ENCODE results near the gene FUT8. TPM values are rescaled to one million over a fixed set of nuclear protein-coding genes. Genes with fewer than 3 reads are reported as not detected.

FUT8 gene
- polyA plus RNA-seq, 1 of the 3 experiments (the other 2 are of a cell fraction): 31.7 TPM

DNA sequence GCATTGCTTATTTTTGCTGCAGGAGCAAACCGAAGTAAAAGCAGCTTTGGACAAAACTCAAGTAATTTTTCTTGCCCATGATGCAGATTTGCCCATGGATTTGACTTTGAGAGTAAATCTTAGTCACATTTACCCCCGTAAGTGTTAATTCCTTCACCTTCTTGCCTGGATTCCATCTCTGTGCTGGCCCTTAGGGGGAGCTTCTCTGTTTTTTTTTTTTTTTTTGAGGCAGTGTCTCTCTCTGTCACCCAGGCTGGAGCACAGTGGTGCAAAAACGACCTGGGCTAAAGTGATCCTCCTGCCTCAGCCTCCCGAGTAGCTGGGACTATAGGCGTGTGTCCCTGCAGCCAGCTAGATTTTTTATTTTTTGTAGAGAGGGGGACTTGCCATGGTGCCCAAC, 210.2 kb downstream of the FUT8 start:
- TF ChIP-seq, protein P1, sequence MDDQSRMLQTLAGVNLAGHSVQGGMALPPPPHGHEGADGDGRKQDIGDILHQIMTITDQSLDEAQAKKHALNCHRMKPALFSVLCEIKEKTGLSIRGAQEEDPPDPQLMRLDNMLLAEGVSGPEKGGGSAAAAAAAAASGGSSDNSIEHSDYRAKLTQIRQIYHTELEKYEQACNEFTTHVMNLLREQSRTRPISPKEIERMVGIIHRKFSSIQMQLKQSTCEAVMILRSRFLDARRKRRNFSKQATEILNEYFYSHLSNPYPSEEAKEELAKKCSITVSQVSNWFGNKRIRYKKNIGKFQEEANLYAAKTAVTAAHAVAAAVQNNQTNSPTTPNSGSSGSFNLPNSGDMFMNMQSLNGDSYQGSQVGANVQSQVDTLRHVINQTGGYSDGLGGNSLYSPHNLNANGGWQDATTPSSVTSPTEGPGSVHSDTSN (IDR thresholded peaks at IDR 0.05): no peak
- TF ChIP-seq, protein P2, sequence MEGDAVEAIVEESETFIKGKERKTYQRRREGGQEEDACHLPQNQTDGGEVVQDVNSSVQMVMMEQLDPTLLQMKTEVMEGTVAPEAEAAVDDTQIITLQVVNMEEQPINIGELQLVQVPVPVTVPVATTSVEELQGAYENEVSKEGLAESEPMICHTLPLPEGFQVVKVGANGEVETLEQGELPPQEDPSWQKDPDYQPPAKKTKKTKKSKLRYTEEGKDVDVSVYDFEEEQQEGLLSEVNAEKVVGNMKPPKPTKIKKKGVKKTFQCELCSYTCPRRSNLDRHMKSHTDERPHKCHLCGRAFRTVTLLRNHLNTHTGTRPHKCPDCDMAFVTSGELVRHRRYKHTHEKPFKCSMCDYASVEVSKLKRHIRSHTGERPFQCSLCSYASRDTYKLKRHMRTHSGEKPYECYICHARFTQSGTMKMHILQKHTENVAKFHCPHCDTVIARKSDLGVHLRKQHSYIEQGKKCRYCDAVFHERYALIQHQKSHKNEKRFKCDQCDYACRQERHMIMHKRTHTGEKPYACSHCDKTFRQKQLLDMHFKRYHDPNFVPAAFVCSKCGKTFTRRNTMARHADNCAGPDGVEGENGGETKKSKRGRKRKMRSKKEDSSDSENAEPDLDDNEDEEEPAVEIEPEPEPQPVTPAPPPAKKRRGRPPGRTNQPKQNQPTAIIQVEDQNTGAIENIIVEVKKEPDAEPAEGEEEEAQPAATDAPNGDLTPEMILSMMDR (IDR thresholded peaks at IDR 0.05): no peak
- no peak for TF ChIP-seq EP300 (IDR thresholded peaks at IDR 0.05; ENCODE audit: borderline replicate concordance in 1 of 2, low read depth in 1 of 2, low read length in 1 of 2)
- no peak for TF ChIP-seq FOSL2 (IDR thresholded peaks at IDR 0.05; ENCODE audit: borderline replicate concordance, low read depth)
- TF ChIP-seq MXI1 (IDR thresholded peaks at IDR 0.05; ENCODE audit: low read depth, low read length): no peak
- TF ChIP-seq TCF12 (IDR thresholded peaks at IDR 0.05): no peak
- WGBS (ENCODE audit: low lambda C conversion rate): 85% methylated on average over 3 of the region's 5 CpGs
- peaks cover 0 to 2% of the 10 kb centered on the region in 2 experiments; a peak in 1 of 4 replicates for H3K4me1 ChIP-seq (ENCODE audit: control insufficient read depth in 1 of 2, insufficient read depth in 2 of 2, low read depth in 1 of 2, low read length in 1 of 2)
- H2AFZ ChIP-seq (ENCODE audit: low read depth): no peak overlapping the region
- no peak overlapping the region for H3K4me2 ChIP-seq
- H4K20me1 ChIP-seq (ENCODE audit: insufficient read depth): no peaks in the 10 kb centered on the region
- ChIA-PET CTCF (interaction anchor here (1.2 to 1.6 kb wide), 2 partner anchors 19 to 202 kb away, joined by 3 to 5 read pairs; no protein-coding TSS in a partner anchor), POLR2A (interaction anchor here (0.6 kb wide), 1 partner anchor 170 kb away, joined by 3 read pairs; no protein-coding TSS in a partner anchor)
- no peaks in the 10 kb centered on the region for H3F3A ChIP-seq (replicated peaks; ENCODE audit: insufficient read depth)
- no peak for DNase-seq
- no peak overlapping the region for H3K27ac ChIP-seq (ENCODE audit: low read depth in 2 of 2, low read length in 1 of 2)
- H3K9me2 ChIP-seq: no peaks in the 10 kb centered on the region
- H3K79me2 ChIP-seq (ENCODE audit: insufficient read depth): no peaks in the 10 kb centered on the region; the same call in 1 of the 2 replicates
- no peak overlapping the region for H3K9ac ChIP-seq
- H3K36me3 ChIP-seq (replicated peaks in 1 of 2; ENCODE audit: control insufficient read depth in 1 of 2, insufficient read depth in 2 of 2, low read length in 1 of 2): no peaks in the 10 kb centered on the region
- no peak overlapping the region for H3K4me3 ChIP-seq (ENCODE audit: low read depth in 2 of 2, low read length in 1 of 2)
- no peaks in the 10 kb centered on the region for H3K27me3 ChIP-seq (ENCODE audit: insufficient read depth)
- no peaks in the 10 kb centered on the region for H3K9me3 ChIP-seq

DNA sequence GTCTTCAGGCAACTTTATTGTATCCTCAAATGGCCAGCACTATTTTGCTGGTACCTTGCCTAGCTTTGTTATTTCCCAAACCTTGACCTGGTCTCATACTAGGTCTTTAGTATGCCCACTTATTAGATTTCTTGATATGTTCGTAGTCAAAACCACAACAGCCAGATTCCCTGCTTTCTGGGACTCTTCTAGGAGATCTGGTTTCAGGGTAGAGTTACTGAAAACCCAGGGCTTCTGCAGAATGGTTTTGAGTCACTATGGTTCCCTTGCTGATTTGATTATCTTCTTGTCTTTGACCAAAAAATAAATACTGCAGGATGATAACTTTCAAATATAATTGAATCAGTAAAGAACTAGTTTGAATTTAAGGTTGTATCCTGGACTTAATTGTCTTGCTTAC, 211.2 kb downstream of the FUT8 start:
- no peaks in the 10 kb centered on the region for H3K9me2 ChIP-seq
- no peaks in the 10 kb centered on the region for H3K9me3 ChIP-seq
- ChIA-PET POLR2A (no interaction called here), CTCF (interaction anchor here (1.1 to 1.6 kb wide), 4 partner anchors 20 to 209 kb away, joined by 3 to 5 read pairs (median 4); no protein-coding TSS in a partner anchor)
- no peaks in the 10 kb centered on the region for H3F3A ChIP-seq (replicated peaks; ENCODE audit: insufficient read depth)
- 35% methylated on average over 1 of the region's 1 CpG for WGBS (ENCODE audit: low lambda C conversion rate)
- no peak overlapping the region for H3K4me2 ChIP-seq
- H3K4me3 ChIP-seq (ENCODE audit: low read depth in 2 of 2, low read length in 1 of 2): no peak overlapping the region
- peaks cover 0 to 2% of the 10 kb centered on the region in 2 experiments; a peak in 1 of 4 replicates for H3K4me1 ChIP-seq (ENCODE audit: control insufficient read depth in 1 of 2, insufficient read depth in 2 of 2, low read depth in 1 of 2, low read length in 1 of 2)
- H3K9ac ChIP-seq: no peak overlapping the region
- DNase-seq: no peak
- TF ChIP-seq ELF1 (IDR thresholded peaks at IDR 0.05) (no peak), TEAD4 (IDR thresholded peaks at IDR 0.05; ENCODE audit: borderline replicate concordance, insufficient read depth) (no peak), EZH2phosphoT487 (IDR thresholded peaks at IDR 0.05; ENCODE audit: borderline replicate concordance, low read depth) (no peak)
- TF ChIP-seq, protein P3, sequence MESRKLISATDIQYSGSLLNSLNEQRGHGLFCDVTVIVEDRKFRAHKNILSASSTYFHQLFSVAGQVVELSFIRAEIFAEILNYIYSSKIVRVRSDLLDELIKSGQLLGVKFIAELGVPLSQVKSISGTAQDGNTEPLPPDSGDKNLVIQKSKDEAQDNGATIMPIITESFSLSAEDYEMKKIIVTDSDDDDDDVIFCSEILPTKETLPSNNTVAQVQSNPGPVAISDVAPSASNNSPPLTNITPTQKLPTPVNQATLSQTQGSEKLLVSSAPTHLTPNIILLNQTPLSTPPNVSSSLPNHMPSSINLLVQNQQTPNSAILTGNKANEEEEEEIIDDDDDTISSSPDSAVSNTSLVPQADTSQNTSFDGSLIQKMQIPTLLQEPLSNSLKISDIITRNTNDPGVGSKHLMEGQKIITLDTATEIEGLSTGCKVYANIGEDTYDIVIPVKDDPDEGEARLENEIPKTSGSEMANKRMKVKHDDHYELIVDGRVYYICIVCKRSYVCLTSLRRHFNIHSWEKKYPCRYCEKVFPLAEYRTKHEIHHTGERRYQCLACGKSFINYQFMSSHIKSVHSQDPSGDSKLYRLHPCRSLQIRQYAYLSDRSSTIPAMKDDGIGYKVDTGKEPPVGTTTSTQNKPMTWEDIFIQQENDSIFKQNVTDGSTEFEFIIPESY (IDR thresholded peaks at IDR 0.05; ENCODE audit: borderline replicate concordance, low read depth): no peak
- TF ChIP-seq, protein P4, sequence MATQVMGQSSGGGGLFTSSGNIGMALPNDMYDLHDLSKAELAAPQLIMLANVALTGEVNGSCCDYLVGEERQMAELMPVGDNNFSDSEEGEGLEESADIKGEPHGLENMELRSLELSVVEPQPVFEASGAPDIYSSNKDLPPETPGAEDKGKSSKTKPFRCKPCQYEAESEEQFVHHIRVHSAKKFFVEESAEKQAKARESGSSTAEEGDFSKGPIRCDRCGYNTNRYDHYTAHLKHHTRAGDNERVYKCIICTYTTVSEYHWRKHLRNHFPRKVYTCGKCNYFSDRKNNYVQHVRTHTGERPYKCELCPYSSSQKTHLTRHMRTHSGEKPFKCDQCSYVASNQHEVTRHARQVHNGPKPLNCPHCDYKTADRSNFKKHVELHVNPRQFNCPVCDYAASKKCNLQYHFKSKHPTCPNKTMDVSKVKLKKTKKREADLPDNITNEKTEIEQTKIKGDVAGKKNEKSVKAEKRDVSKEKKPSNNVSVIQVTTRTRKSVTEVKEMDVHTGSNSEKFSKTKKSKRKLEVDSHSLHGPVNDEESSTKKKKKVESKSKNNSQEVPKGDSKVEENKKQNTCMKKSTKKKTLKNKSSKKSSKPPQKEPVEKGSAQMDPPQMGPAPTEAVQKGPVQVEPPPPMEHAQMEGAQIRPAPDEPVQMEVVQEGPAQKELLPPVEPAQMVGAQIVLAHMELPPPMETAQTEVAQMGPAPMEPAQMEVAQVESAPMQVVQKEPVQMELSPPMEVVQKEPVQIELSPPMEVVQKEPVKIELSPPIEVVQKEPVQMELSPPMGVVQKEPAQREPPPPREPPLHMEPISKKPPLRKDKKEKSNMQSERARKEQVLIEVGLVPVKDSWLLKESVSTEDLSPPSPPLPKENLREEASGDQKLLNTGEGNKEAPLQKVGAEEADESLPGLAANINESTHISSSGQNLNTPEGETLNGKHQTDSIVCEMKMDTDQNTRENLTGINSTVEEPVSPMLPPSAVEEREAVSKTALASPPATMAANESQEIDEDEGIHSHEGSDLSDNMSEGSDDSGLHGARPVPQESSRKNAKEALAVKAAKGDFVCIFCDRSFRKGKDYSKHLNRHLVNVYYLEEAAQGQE (IDR thresholded peaks at IDR 0.05; ENCODE audit: low read depth, low read length): no peak
- TF ChIP-seq, protein P5, sequence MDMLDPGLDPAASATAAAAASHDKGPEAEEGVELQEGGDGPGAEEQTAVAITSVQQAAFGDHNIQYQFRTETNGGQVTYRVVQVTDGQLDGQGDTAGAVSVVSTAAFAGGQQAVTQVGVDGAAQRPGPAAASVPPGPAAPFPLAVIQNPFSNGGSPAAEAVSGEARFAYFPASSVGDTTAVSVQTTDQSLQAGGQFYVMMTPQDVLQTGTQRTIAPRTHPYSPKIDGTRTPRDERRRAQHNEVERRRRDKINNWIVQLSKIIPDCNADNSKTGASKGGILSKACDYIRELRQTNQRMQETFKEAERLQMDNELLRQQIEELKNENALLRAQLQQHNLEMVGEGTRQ (IDR thresholded peaks at IDR 0.05; ENCODE audit: borderline replicate concordance, low read depth, low read length): no peak
- no peaks in the 10 kb centered on the region for H3K36me3 ChIP-seq (replicated peaks in 1 of 2; ENCODE audit: control insufficient read depth in 1 of 2, insufficient read depth in 2 of 2, low read length in 1 of 2)
- no peaks in the 10 kb centered on the region for H3K27me3 ChIP-seq (ENCODE audit: insufficient read depth)
- no peaks in the 10 kb centered on the region; the same call in 1 of the 2 replicates for H3K79me2 ChIP-seq (ENCODE audit: insufficient read depth)
- no peak overlapping the region for H2AFZ ChIP-seq (ENCODE audit: low read depth)
- H4K20me1 ChIP-seq (ENCODE audit: insufficient read depth): no peaks in the 10 kb centered on the region
- no peak overlapping the region for H3K27ac ChIP-seq (ENCODE audit: low read depth in 2 of 2, low read length in 1 of 2)
